ENCODE measurements around the gene AGL. TPM values are rescaled to one million over a fixed set of nuclear protein-coding genes. Genes with fewer than 3 reads are reported as not detected.
"Not testable (repeated sequence)": the region's sequence is repeated elsewhere in the genome, so short reads cannot be mapped to it uniquely, and the experiment has no call there.

Gene AGL
- total and polyA plus RNA-seq, 11 donors, result 18.1 to 70.4 (median 49.8) TPM

DNA sequence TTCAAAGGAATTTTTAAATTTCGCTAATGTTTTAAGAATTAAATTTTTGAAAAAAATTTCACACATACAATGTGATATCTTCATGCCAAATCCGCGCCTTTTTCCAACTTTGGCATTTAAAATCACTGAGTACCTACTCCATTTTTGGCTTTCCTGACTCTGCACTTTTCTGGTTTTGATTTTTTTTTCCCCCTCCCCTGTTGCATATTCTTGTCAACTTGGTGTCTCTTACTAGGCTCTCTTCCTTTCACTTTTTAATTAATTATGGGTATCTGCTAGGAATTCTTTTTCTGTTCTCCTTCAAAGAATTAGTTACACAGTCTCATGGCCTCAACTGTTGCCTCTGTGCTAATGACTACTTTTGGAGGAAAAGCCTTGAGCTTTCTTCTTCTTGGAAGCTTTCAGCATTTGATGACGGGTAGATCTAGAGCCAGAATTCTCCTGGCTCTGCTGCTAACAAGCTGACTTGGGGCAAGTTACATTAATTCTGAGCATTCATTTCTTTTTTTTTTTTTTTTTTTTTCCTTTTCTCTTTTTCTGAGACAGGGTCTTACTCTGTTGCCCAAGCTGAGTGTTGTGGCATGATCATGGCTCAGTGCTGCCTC lies 1.8 kb downstream of the AGL start:
- Histone ChIP-seq H3K4me1 (peaks cover 0 to 27% (median 8%) of the 10 kb centered on the region in 12 donors), H3K27ac (peak overlapping the region in 3 of 12 donors; percentile 39 to 96 (median 95)), H3K9me3 (no peaks in the 10 kb centered on the region), H3K36me3 (peaks cover 0 to 13% (median 5%) of the 10 kb centered on the region in 9 donors), H3K4me3 (peak overlapping the region in 10 of 12 donors; percentile 62 to 90 (median 82)), H3K27me3 (no peaks in the 10 kb centered on the region)
- intact Hi-C loops (cut with DNase I), result loop anchor here in 4 of 10 donors (2.0 to 5.0 kb wide), 4 partner anchors 35 to 185 kb away; a partner anchor contains a TSS
- 62 to 69% (median 65%) methylated on average over 4 of the region's 4 CpGs for WGBS, 4 donors
- no peak for TF ChIP-seq POLR2A (IDR thresholded peaks at IDR 0.05)
- TF ChIP-seq, protein P1, sequence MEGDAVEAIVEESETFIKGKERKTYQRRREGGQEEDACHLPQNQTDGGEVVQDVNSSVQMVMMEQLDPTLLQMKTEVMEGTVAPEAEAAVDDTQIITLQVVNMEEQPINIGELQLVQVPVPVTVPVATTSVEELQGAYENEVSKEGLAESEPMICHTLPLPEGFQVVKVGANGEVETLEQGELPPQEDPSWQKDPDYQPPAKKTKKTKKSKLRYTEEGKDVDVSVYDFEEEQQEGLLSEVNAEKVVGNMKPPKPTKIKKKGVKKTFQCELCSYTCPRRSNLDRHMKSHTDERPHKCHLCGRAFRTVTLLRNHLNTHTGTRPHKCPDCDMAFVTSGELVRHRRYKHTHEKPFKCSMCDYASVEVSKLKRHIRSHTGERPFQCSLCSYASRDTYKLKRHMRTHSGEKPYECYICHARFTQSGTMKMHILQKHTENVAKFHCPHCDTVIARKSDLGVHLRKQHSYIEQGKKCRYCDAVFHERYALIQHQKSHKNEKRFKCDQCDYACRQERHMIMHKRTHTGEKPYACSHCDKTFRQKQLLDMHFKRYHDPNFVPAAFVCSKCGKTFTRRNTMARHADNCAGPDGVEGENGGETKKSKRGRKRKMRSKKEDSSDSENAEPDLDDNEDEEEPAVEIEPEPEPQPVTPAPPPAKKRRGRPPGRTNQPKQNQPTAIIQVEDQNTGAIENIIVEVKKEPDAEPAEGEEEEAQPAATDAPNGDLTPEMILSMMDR (IDR thresholded peaks at IDR 0.05), result no peak
- DNase-seq (no peak), ATAC-seq (no peak)

DNA sequence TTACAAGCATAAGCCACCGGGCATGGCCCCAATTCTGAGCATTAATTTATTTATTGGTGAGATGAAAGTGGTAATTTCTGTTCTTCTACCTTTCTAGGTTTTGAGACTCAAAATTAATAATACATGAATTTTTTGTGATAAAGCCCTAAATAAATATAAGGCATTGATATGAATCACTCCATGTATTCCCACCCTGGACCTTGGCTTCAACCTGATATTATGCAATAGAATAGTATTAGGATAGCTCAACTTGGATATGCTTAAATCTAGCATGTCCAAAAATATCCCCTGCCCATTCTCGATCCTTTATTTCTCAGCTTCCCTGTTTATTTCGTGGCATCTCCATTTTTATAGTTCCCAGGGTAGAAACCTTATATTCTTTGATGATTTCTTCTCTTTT lies 2.5 kb downstream of the AGL start:
- H3K4me1 ChIP-seq, result peaks cover 0 to 27% (median 8%) of the 10 kb centered on the region in 12 donors
- H3K27ac ChIP-seq, result no peak overlapping the region
- peaks cover 0 to 13% (median 5%) of the 10 kb centered on the region in 9 donors for H3K36me3 ChIP-seq
- WGBS, 4 donors, result 67 to 79% (median 71%) methylated on average over 3 of the region's 3 CpGs
- intact Hi-C loops (cut with DNase I), result loop anchor here in 3 of 10 donors (5.0 kb wide), 3 partner anchors 35 to 185 kb away; a partner anchor contains a TSS
- no peak for ATAC-seq
- no peaks in the 10 kb centered on the region for H3K27me3 ChIP-seq
- DNase-seq, result no peak
- TF ChIP-seq POLR2A (IDR thresholded peaks at IDR 0.05), result no peak
- TF ChIP-seq, protein P1 (IDR thresholded peaks at IDR 0.05), result no peak
- no peaks in the 10 kb centered on the region for H3K9me3 ChIP-seq
- peak overlapping the region in 4 of 12 donors; percentile 62 to 86 (median 72) for H3K4me3 ChIP-seq

DNA sequence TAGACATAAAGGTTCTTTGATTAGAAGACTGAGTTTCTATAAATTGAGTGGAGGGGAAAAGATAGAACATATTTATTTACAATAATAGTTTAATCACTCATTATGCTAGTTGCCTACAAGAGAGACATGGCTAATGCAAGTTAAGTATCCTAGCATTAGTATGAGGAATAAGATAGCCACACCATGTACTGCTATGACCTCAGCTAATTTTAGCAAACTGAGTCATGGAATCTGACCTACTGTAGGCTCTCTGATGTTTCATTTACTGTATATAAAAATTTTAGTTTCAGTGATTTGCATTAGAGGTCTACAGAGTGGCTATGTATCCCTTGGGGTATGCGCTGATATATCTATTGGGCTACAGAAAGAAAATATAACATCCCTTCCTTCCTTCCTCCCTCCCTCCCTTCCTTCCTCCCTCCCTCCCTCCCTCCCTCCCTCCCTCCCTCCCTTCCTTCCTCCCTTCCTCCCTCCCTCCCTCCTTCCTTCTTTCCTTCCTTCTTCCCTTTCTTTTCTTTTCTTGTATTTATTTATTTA lies 5.8 kb downstream of the AGL start:
- WGBS, 4 donors, result 96 to 100% (median 97%) methylated on average over 1 of the region's 1 CpG
- peaks cover 0 to 13% (median 5%) of the 10 kb centered on the region in 9 donors for H3K36me3 ChIP-seq
- no peak for DNase-seq
- intact Hi-C loops (cut with DNase I), result no loop called here
- H3K4me3 ChIP-seq, result no peak overlapping the region
- H3K27me3 ChIP-seq, result no peaks in the 10 kb centered on the region
- ATAC-seq, result peak; percentile 91 to 94 (median 92)
- no peaks in the 10 kb centered on the region for H3K9me3 ChIP-seq
- no peak for TF ChIP-seq POLR2A (IDR thresholded peaks at IDR 0.05)
- TF ChIP-seq, protein P1 (IDR thresholded peaks at IDR 0.05), result no peak
- peaks cover 0 to 17% (median 1%) of the 10 kb centered on the region in 12 donors for H3K4me1 ChIP-seq
- peak overlapping the region in 3 of 12 donors; percentile 10 to 23 (median 21) for H3K27ac ChIP-seq

DNA sequence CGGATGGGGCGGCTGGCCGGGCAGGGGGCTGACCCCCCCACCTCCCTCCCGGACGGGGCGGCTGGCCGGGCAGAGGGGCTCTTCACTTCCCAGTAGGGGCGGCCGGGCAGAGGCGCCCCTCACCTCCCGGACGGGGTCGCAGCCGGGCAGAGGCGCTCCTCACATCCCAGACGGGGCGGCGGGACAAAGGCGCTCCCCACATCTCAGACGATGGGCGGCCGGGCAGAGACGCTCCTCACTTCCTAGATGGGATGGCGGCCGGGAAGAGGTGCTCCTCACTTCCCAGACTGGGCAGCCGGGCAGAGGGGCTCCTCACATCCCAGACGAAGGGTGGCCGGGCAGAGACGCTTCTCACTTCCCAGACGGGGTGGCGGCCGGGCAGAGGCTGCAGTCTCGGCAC lies 6.9 kb downstream of the AGL start:
- DNase-seq; H3K4me3 ChIP-seq; H3K9me3 ChIP-seq; H3K27ac ChIP-seq; ATAC-seq; H3K27me3 ChIP-seq; intact Hi-C loops (cut with DNase I): not testable (repeated sequence)
- Histone ChIP-seq H3K4me1 (peaks cover 0 to 16% (median 1%) of the 10 kb centered on the region in 12 donors), H3K36me3 (peaks cover 0 to 21% (median 5%) of the 10 kb centered on the region in 9 donors)
- 85 to 100% (median 97%) methylated on average over 8 to 28 of the region's 33 CpGs for WGBS, 4 donors
